Sigmoid colon (tissue), 3 donors: ENCODE data around the gene WASF3.

Experiments
- POLR2A ChIP-seq, 2 donors: fragments of 450-650 bp; IDR thresholded peaks; one replicate each; pipeline ENCODE4 v1.6.1; 2016; ENCODE audit warnings: antibody characterized with exemption in 2 of 2, mild to moderate bottlenecking in 2 of 2, moderate library complexity in 2 of 2
- TF ChIP-seq, protein P1 (sequence below), 4 experiments: fragments of 450-650 bp in 3 of 4; fragments of 200-600 bp in 1 of 4; IDR thresholded peaks; one replicate each; pipeline ENCODE4 v1.5.1; 2016 to 2019; ENCODE audit warnings: antibody characterized with exemption in 4 of 4, mild to moderate bottlenecking in 3 of 4, moderate library complexity in 2 of 4

DNA sequence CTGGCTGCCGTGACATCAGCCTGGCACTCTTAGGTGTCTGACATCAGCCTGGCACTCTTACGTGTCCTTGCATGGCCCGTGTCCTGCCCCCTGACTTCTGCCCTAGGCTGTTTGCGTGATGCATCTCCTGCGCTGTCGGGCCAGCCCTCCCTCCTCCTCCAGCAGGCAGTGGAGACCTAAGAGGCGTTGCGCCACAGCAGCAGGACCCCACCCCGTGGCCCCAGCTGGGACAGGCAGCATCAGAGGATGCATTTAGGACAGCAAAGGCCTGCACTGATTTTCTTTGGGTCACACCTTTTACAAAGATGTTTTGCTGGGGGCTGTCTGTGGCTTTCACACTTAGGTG, 137.8 kb downstream of the WASF3 start:
- TF ChIP-seq, protein P1, sequence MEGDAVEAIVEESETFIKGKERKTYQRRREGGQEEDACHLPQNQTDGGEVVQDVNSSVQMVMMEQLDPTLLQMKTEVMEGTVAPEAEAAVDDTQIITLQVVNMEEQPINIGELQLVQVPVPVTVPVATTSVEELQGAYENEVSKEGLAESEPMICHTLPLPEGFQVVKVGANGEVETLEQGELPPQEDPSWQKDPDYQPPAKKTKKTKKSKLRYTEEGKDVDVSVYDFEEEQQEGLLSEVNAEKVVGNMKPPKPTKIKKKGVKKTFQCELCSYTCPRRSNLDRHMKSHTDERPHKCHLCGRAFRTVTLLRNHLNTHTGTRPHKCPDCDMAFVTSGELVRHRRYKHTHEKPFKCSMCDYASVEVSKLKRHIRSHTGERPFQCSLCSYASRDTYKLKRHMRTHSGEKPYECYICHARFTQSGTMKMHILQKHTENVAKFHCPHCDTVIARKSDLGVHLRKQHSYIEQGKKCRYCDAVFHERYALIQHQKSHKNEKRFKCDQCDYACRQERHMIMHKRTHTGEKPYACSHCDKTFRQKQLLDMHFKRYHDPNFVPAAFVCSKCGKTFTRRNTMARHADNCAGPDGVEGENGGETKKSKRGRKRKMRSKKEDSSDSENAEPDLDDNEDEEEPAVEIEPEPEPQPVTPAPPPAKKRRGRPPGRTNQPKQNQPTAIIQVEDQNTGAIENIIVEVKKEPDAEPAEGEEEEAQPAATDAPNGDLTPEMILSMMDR (IDR thresholded peaks at IDR 0.05): no peak
- no peak for TF ChIP-seq POLR2A (IDR thresholded peaks at IDR 0.05)
